GM13976 (cell line): ENCODE results near the gene PEX7.
"Not testable (repeated sequence)": the region's sequence is repeated elsewhere in the genome, so short reads cannot be mapped to it uniquely, and the experiment has no call there.

Experiments used
- DNase-seq: peaks from one replicate; pipeline ENCODE4 v3.0.0; 2012; ENCODE audit warnings: low spot score
- CTCF ChIP-seq: IDR thresholded peaks from 2 replicates; pipeline ENCODE4 v1.5.1; 2012; ENCODE audit warnings: borderline replicate concordance, mild to moderate bottlenecking; ENCODE audit not compliant: insufficient read depth; ENCODE audit errors: extremely low read depth, missing control alignments, control extremely low read depth
- in situ Hi-C: fragments of 300-500 bp; cut with MboI; formaldehyde crosslinking; loops from one replicate; pipeline ENCODE4 v1.12.0; 2022; ENCODE audit warnings: low sequenced_read_pairs, mixed read lengths, inconsistent platforms; ENCODE audit not compliant: unreplicated experiment

PEX7 gene

GRCh38 chr6:136956590-136957544 lies 134.5 kb downstream of the PEX7 start:
- no peak for TF ChIP-seq CTCF
- in situ Hi-C loops: no loop called here
- no peak for DNase-seq

- no peak for TF ChIP-seq CTCF
- in situ Hi-C loops: no loop called here
- DNase-seq: no peak
These were observed 135.8 kb downstream of the PEX7 start for GRCh38 chr6:136958168-136958567.

GRCh38 chr6:136959471-136959891 lies 137.1 kb downstream of the PEX7 start:
- in situ Hi-C loops: no loop called here
- no peak for DNase-seq
- no peak for TF ChIP-seq CTCF

- DNase-seq, in situ Hi-C loops: not testable (repeated sequence)
These were observed 137.5 kb downstream of the PEX7 start for GRCh38 chr6:136959935-136960334.

- in situ Hi-C loops: no loop called here
- DNase-seq: no peak
- no peak for TF ChIP-seq CTCF
These were observed 138.4 kb downstream of the PEX7 start for GRCh38 chr6:136960781-136961180.

GRCh38 chr6:136961848-136962247 lies 139.5 kb downstream of the PEX7 start:
- in situ Hi-C loops: no loop called here
- no peak for DNase-seq
- no peak for TF ChIP-seq CTCF

- DNase-seq: no peak
- in situ Hi-C loops: no loop called here
- TF ChIP-seq CTCF: no peak
These were observed 140.3 kb downstream of the PEX7 start for GRCh38 chr6:136962661-136963060.
